Pulmonary artery endothelial cell (primary cell): ENCODE data around the gene DGKH. TPM values are rescaled to one million over a fixed set of nuclear protein-coding genes. Genes with fewer than 3 reads are reported as not detected.
"Not testable (repeated sequence)": the region's sequence is repeated elsewhere in the genome, so short reads cannot be mapped to it uniquely, and the experiment has no call there.

Experiments
- DNase-seq: peaks from one replicate; pipeline ENCODE4 v3.0.0-alpha.2; 2011; ENCODE audit warnings: low read depth, low spot score
- total RNA-seq: library from RNA; depleted of rRNA; stranded (reverse); fragments of >200 nt; gene quantifications from 2 replicates; pipeline ENCODE4 v1.2.3, GENCODE V29; 2014

Gene DGKH
- total RNA-seq, 1 donor from 2014 or later, result 14.8 TPM

DNA sequence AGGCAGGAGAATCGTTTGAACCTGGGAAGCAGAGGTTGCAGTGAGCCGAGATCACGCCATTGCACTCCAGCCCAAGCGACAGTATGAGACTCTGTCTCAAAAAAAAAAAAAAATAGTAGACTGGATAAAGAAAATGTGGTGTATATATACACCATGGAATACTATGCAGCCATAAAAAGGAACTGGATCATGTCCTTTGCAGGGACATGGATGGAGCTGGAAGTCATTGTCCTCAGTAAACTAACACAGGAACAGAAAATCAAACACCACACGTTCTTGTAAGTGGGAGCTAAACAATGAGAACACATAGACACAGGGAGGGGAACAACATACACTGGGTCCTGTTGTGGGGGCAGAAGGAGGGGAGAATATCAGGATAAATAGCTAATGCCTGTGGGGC lies 178.3 kb downstream of the DGKH start:
- not testable (repeated sequence) for DNase-seq

DNA sequence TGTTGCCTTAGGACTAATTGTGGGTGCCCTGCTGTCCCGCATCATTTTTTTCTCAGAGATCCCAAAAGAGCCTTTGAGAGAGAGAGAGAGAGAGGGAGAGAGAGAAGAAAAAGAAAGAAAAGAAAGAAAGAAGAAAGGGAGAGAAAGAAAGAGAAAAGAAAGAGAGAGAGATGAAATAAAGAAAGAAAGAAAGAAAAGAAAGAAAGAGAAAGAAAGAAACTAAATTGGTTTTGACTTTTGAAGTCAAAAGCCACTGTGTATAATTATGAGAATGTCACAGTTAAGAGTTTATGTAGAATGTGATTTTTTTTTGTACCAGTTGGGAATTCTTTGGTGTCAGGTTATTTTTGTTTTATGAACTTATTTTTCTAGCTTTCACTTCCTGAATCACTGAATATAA lies 180.1 kb downstream of the DGKH start:
- no peak for DNase-seq

DNA sequence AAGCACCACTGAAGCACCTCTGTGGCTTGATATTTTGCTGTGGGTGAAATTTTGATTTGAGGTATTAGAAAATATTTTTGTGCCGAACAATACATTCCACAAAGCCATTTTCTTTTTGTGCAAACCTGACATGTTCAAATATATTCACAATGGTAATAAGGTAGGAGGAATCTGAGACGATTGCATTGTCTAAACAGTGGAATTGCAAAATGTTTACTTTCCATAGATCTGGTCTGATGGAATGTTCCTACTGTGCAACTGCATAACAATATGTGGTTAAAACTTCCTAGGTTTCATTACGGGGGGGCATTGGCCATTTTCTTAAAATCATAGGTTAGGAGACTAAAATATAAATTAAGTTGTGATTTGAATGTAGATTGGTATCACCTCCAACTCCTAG lies 180.8 kb downstream of the DGKH start:
- DNase-seq, result no peak

DNA sequence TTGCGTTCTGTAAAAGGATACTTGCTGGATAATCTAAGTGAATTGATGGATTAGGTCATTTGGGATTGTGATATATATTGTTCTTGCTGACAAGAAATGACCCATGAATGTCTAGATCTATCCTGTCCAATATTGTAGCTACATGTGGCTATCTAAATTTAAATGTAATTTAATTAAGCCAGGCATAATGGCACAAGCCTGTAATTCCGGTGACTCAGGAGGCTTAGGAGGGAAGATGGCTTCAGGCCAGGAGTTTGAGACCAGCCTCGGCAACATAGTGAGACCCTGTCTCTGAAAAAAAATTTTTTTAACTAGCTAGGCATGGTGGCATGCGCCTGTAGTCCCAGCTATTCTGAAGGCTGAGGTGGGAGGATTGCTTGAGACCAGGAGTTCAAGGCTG lies 184.2 kb downstream of the DGKH start:
- no peak for DNase-seq

- no peak for DNase-seq
Observed at GRCh38 chr13:42233726-42234125, 185.3 kb downstream of the DGKH start.

DNA sequence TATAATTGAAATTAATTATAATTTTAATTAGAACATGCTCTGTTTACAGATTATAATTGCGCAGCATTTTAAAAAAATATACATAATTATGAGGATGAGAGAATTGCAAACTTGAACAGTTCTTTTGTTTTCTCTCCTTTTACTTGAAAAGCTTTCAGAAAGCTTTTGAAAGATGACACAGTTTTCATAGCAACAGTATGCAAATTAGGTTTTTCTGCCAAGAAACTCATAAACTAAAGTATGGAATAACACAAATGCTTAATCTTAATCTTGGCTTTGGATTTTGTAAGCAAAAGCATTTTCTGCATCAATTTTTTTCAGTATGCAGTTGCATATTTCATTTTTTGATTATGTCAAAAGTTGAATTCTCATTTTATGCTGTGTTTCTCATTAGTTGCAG lies 190.7 kb downstream of the DGKH start:
- no peak for DNase-seq

- DNase-seq, result no peak
Observed at GRCh38 chr13:42239644-42240043, 191.2 kb downstream of the DGKH start.

GRCh38 chr13:42246541-42246940 lies 198.1 kb downstream of the DGKH start:
- DNase-seq, result no peak

GRCh38 chr13:42247883-42248282 lies 199.4 kb downstream of the DGKH start:
- no peak for DNase-seq

DNA sequence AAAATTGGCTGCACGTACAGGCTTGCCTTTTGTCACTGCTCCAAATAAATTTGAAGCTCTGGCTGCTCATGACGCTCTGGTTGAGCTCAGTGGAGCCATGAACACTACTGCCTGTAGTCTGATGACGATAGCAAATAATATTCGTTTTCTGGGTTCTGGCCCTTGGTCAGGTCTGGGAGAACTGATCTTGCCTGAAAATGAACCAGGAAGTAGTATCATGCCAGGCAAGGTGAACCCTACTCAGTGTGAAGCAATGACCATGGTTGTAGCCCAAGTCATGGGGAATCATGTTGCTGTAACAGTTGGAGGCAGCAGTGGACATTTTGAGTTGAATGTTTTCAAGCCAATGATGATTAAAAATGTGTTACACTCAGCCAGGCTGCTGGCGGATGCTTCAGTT lies 207.4 kb downstream of the DGKH start:
- DNase-seq, result no peak

- no peak for DNase-seq
Observed at GRCh38 chr13:42258747-42259146, 210.3 kb downstream of the DGKH start.

- DNase-seq, result no peak
Observed at GRCh38 chr13:42259515-42259914, 211.1 kb downstream of the DGKH start.

DNA sequence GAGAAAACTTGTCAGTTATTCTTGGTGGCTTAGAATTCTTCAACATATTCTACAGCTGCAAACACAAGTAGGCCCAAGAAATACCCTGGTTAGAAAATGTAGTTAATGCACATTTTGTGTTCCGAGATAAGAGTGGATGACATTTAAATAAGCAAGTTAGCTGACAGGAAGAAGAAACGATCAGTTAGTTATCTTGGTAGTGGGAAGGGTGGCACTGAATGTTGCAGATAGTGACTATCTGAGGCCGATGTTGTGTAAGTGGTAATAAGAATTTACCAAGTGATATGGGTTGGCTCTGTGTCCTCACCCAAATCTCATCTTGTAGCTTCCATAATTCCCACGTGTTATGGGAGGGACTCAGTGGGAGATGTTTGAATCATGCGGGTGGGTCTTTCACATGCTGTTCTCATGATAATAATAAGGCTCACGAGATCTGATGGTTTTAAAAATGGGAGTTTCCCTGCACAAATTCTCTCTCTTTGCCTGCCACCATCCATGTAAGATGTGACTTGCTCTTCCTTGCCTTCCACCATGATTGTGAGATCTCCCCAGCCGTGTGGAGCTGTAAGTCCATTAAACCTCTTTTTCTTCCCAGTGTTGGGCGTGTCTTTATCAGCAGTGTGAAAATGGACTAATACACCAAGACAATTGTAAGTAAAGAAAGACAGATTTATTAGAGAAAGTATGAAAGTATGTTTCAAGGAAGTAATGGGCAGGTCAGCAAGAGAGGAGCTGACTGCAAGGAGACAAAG lies 212.6 kb downstream of the DGKH start:
- no peak for DNase-seq

DNA sequence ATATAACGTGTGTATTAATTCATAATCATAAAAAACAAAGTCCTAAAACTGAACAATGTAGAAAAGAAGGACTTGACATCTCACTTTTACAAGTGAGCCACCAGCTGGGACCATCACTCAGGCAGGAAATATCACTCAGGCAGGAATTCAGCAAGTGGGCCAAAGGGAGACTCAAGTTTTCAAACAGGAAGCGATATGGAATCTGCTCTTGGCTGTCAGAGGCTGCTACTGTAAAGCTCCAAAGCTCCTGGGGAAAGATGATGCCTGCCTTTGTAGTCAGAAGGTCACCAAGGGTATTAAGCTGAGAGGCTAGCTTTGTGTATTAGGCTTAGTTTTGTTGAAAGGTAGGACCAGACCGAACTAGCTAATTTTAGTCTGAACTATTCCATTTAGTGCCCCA lies 218.0 kb downstream of the DGKH start:
- peak; percentile 71 for DNase-seq

DNA sequence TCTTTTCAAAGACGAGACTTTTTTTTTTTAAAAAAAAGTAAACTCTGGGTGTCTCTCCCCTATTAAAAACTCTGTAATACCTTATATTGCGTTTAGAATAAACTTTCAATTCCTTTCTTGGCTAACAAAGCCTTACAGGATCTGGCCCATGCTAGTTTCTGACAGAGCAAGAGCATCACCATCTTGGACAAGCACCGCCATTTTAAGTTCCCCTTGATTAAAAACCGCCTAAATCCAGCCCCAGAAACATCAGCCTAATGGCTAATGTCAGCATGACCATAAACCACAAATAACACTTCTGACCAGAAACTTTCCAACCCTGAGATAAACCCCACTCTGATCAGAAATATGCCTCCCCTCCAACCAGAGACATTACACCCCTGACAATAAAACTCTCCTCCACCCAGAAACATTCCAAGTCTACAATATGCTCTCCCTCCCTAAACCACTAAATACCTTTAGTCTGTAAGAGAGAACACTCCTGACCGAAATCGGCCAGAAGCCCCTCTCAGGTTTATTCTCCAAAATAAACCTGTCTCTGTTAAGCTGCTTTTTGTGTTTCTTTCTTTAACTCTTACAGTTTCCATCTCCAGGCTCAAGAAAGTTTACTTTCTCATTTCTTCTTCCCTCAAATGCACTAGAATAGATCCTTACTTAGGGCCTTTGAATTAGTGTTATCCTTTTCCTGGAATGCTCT lies 221.9 kb downstream of the DGKH start:
- DNase-seq, result no peak

DNA sequence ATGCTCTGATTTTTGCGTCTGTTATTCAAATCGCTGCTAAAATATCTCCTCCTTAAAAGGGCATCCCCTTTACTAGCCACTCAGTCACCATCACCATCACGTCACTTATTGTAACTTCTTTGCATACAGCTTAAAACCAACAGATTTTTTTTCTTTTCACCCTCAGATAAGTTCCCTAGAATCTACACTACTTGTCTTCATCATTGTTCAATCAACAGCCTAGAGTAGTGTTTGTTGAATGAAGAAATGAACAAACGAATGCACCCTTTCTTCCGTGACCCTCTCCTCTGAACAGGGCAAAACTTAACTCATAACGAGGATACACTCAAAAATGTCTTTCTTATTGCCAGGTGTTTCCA lies 222.4 kb downstream of the DGKH start:
- DNase-seq, result no peak

DNA sequence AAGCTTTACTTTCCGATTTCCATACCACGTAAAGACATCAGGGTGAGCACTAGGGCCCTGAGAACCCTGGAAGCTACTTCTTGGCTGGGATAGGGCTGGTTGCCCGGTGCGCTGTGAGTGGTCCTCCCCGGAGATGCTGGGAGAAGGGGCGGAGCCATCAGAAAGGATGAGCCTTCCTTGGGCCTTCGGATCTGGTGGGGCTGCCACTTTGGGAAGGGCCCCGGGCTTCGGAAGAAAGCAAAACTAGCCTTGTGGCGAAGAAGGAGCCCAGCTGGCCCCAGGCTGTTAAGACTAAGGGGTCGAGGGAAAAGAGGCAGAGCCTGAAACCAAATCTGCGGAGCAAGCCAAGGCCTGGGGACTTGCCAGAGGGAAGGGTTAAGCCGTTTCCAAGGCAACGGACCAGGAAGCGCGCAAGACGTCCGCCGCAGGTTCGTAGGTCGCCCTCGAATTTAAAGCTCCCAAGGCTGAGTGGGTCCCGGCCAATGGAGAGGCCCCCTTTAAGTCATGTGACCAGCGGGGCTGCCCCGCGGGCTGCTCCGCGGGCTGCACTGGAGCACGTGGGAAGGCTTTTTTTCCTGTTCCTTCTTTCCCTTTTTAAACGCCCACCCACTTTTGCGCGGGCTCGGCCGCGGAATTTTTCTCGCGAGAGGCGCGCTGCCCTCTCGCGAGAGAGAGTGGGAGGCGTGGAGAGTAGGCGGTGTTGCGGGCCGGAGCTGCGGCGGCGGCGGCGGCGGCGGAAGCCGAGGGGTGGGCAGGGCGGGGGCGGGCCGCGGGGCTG lies 223.1 kb downstream of the DGKH start:
- peak; percentile 92 for DNase-seq

DNA sequence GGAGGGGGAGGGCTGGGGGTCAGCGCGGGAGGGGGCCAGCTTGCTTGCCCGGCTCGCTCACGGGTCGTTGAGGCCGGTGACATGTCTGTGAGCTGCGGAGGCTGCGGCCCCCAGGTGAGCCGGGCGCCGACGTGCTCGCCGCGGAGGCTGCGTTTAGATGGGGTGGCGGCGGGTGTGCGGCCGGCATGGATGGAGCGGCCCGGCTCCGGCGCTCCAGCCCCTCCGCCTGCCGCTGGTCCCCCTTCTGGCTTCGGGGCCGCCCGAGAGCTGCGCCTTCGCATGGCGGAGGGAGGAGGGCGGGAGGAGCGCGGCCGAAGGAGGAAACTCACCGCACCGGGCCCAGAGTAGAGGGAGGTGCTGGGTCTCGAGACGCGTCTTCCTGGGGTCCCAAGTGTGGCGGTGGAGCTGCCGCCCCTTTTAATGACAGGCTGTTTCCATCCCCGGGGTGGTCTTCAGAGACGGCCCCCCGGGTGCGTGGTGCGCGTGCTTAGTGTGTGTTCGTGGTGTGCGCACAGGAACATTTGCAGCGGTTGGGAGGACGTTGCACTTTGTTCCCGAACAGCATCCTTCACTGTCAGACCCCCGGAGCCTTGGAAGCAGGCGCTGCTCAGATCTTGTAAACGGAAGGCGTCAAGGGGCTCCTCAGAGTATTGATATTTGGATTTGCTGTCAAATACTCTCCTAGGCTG lies 223.8 kb downstream of the DGKH start, which contains the start of gene AKAP11:
Gene AKAP11 (plus strand): TSS at position 38 of the 689 bp plus-strand sequence. CDS start 14,197 bp downstream, outside the sequence.
- peak; percentile 3 for DNase-seq

DNA sequence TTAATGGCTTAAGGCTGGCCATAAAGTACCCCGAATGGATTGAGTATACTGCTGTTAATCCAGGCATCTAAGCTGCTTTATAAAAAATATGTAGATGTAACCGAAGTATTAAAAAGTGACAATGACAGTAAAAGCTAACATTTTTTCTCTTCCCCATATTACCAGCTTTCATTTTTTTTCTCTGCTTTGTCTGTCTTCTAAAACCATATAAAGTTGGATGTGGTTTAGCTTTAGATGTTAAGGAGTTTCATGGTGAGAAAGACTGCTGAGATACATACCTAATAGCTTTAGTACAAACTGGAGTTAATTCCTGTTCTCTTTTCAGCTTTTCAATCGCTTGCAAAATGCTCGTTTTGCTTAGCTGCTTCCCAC lies 224.3 kb downstream of the DGKH start:
- DNase-seq, result no peak

GRCh38 chr13:42274386-42275097 lies 226.1 kb downstream of the DGKH start:
- DNase-seq, result no peak

- no peak for DNase-seq
Observed at GRCh38 chr13:42275098-42275471, 226.6 kb downstream of the DGKH start.
